H1 (cell line): Measurements from ENCODE around the gene BTBD16. TPM values are rescaled to one million over a fixed set of nuclear protein-coding genes. Genes with fewer than 3 reads are reported as not detected.

ENCODE experiments used
- CTCF ChIA-PET: fragments of 300-600 bp; sonication (Branson Sonifier 250); formaldehyde crosslinking; loops from one replicate; lab custom pipeline; 2021; ENCODE audit not compliant: partially characterized antibody; lab: Charles Lee
- POLR2A ChIA-PET: fragments of 300-600 bp; sonication (Branson Sonifier 250); formaldehyde crosslinking; loops from one replicate; lab custom pipeline; 2021; ENCODE audit warnings: inconsistent platforms; ENCODE audit not compliant: partially characterized antibody; lab: Charles Lee
- DNase-seq, 2 experiments: peaks; one replicate each; pipeline versions ENCODE4 v3.0.0 to v3.0.0-alpha.2; 2010 to 2022; ENCODE audit warnings: low spot score in 2 of 2, low read depth in 1 of 2, mixed read lengths in 1 of 2
- FAIRE-seq: peaks from 2 replicates; lab custom pipeline; 2011; peaks lifted over from hg19 to GRCh38; lab: Jason Lieb, UNC
- H2AFZ ChIP-seq: 2 replicates; pipeline ENCODE4 v1.8.1; 2012; ENCODE audit warnings: low read length, inconsistent platforms
- H2AK5ac ChIP-seq: 2 replicates; pipeline ENCODE4 v1.6.1; 2013; ENCODE audit warnings: low read depth, low read length
- H2BK120ac ChIP-seq: replicated peaks from 2 replicates; pipeline ENCODE3; 2013; ENCODE audit warnings: low read depth, low read length, inconsistent platforms
- H2BK12ac ChIP-seq: 2 replicates; pipeline ENCODE4 v1.6.1; 2013; ENCODE audit warnings: low read depth, low read length
- H2BK15ac ChIP-seq: 2 replicates; pipeline ENCODE4 v1.6.1; 2013; ENCODE audit warnings: low read length
- H2BK20ac ChIP-seq: 2 replicates; pipeline ENCODE4 v1.6.1; 2013; ENCODE audit warnings: low read length
- H2BK5ac ChIP-seq: 2 replicates; pipeline ENCODE4 v1.6.1; 2013; ENCODE audit warnings: low read depth, low read length
- H3K14ac ChIP-seq: 2 replicates; pipeline ENCODE4 v1.6.1; 2013; ENCODE audit warnings: inconsistent platforms; ENCODE audit not compliant: insufficient read length
- H3K18ac ChIP-seq: 2 replicates; pipeline ENCODE4 v1.6.1; 2013; ENCODE audit warnings: low read length; ENCODE audit errors: extremely low read depth
- H3K23ac ChIP-seq: 2 replicates; pipeline ENCODE4 v1.6.1; 2013; ENCODE audit warnings: inconsistent platforms; ENCODE audit not compliant: insufficient read length
- H3K23me2 ChIP-seq: 2 replicates; pipeline ENCODE4 v1.6.1; 2013; ENCODE audit warnings: low read depth, low read length
- H3K27ac ChIP-seq: 2 replicates; pipeline ENCODE4 v1.6.1; 2011; ENCODE audit warnings: low read depth, low read length, inconsistent platforms
- H3K27me3 ChIP-seq, 4 experiments: replicated peaks in 1 of 4; 1 replicate in 1 of 4; 2 replicates in 3 of 4; pipeline versions ENCODE4 v1.6.1 to v1.8.1; 2011 to 2013; ENCODE audit warnings: low read length in 3 of 4, mild to moderate bottlenecking in 3 of 4, inconsistent platforms in 2 of 4, mixed read lengths in 2 of 4, moderate library complexity in 1 of 4; ENCODE audit not compliant: control insufficient read depth in 3 of 4, insufficient read depth in 3 of 4; ENCODE audit errors: extremely low read depth in 1 of 4
- H3K36me3 ChIP-seq, 4 experiments: 2 replicates each; pipeline versions ENCODE4 v1.6.1 to v1.8.1; 2011 to 2013; ENCODE audit warnings: mild to moderate bottlenecking in 4 of 4, low read length in 3 of 4, moderate library complexity in 2 of 4, control low read depth in 1 of 4, inconsistent platforms in 1 of 4; ENCODE audit not compliant: insufficient read depth in 4 of 4, control insufficient read depth in 2 of 4
- H3K4ac ChIP-seq: replicated peaks from 2 replicates; pipeline ENCODE3; 2013; ENCODE audit warnings: low read length, low read depth, mixed read lengths, inconsistent platforms; ENCODE audit not compliant: insufficient read length
- H3K4me1 ChIP-seq, 4 experiments: replicated peaks in 1 of 4; 1 replicate in 1 of 4; 2 replicates in 3 of 4; pipeline versions ENCODE4 v1.6.1 to v1.8.1; 2011 to 2013; ENCODE audit warnings: low read length in 3 of 4, inconsistent platforms in 2 of 4, mixed read lengths in 1 of 4; ENCODE audit not compliant: insufficient read depth in 4 of 4, control insufficient read depth in 3 of 4
- H3K4me2 ChIP-seq, 2 experiments: 2 replicates each; pipeline versions ENCODE4 v1.6.1 to v1.8.1; 2011 to 2013; ENCODE audit warnings: low read depth in 2 of 2, low read length in 2 of 2, control low read depth in 1 of 2, inconsistent platforms in 1 of 2, mild to moderate bottlenecking in 1 of 2; ENCODE audit not compliant: insufficient read depth in 1 of 2
- H3K4me3 ChIP-seq, 4 experiments: fragments of 200-600, 300-600 bp in 1 of 4; sonication (generic), shearing (Covaris generic), sonication (Bioruptor Twin) in 1 of 4; 2 replicates each; pipeline versions ENCODE4 v1.5.1 to v1.8.1; 2011 to 2016; ENCODE audit warnings: low read length in 4 of 4, low read depth in 3 of 4, control low read depth in 2 of 4, inconsistent platforms in 2 of 4, mild to moderate bottlenecking in 2 of 4, mixed read lengths in 1 of 4, moderate library complexity in 1 of 4; ENCODE audit not compliant: insufficient read depth in 2 of 4; ENCODE audit errors: extremely low read depth in 1 of 4
- H3K56ac ChIP-seq: replicated peaks from 2 replicates; pipeline ENCODE3; 2013; ENCODE audit warnings: low read depth, mild to moderate bottlenecking, mixed read lengths, low read length, inconsistent platforms; ENCODE audit not compliant: insufficient read length
- H3K79me1 ChIP-seq: 2 replicates; pipeline ENCODE4 v1.6.1; 2013; ENCODE audit warnings: low read depth, low read length, control low read depth
- H3K79me2 ChIP-seq, 2 experiments: 2 replicates each; pipeline versions ENCODE4 v1.6.1 to v1.8.1; 2012 to 2013; ENCODE audit warnings: low read length in 2 of 2, mild to moderate bottlenecking in 2 of 2, inconsistent platforms in 1 of 2; ENCODE audit not compliant: insufficient read depth in 2 of 2, control insufficient read depth in 1 of 2
- H3K9ac ChIP-seq, 4 experiments: replicated peaks in 1 of 4; 1 replicate in 1 of 4; 2 replicates in 3 of 4; pipeline versions ENCODE4 v1.6.1 to v1.8.1; 2011 to 2013; ENCODE audit warnings: low read depth in 3 of 4, low read length in 3 of 4, control low read depth in 2 of 4, mild to moderate bottlenecking in 2 of 4, moderate library complexity in 2 of 4, inconsistent platforms in 1 of 4; ENCODE audit errors: extremely low read depth in 1 of 4
- H3K9me3 ChIP-seq, 2 experiments: 2 replicates each; pipeline versions ENCODE4 v1.6.1 to v1.8.1; 2012 to 2013; ENCODE audit warnings: mild to moderate bottlenecking in 2 of 2, moderate library complexity in 2 of 2, control low read depth in 1 of 2, inconsistent platforms in 1 of 2, low read depth in 1 of 2, low read length in 1 of 2, mixed read lengths in 1 of 2; ENCODE audit not compliant: insufficient read depth in 2 of 2
- H4K20me1 ChIP-seq, 2 experiments: replicated peaks in 1 of 2; 2 replicates each; pipeline versions ENCODE3 to v1.8.1; 2011 to 2013; ENCODE audit warnings: inconsistent platforms in 2 of 2, low read length in 2 of 2, mild to moderate bottlenecking in 1 of 2; ENCODE audit not compliant: insufficient read depth in 2 of 2, control insufficient read depth in 1 of 2
- H4K5ac ChIP-seq: 2 replicates; pipeline ENCODE4 v1.6.1; 2013; ENCODE audit warnings: low read length, low read depth, mixed read lengths, inconsistent platforms; ENCODE audit not compliant: insufficient read length
- H4K8ac ChIP-seq: 2 replicates; pipeline ENCODE4 v1.8.0; 2013; ENCODE audit warnings: mild to moderate bottlenecking, moderate library complexity, low read length, inconsistent platforms; ENCODE audit not compliant: insufficient read depth; ENCODE audit errors: extremely low read depth
- H4K91ac ChIP-seq: replicated peaks from 2 replicates; pipeline ENCODE3; 2013; ENCODE audit warnings: low read length, mixed read lengths, inconsistent platforms; ENCODE audit not compliant: insufficient read length
- CBX5 ChIP-seq: fragments of 300-800, 300-1000 bp; sonication (generic); IDR thresholded peaks from 2 replicates; pipeline ENCODE4 v1.7.1; 2016; ENCODE audit warnings: antibody characterized with exemption, low read length, low read depth
- CEBPB ChIP-seq: IDR thresholded peaks from 2 replicates; pipeline ENCODE4 v1.6.1; 2012; ENCODE audit warnings: low read depth, low read length
- CHD2 ChIP-seq: IDR thresholded peaks from 2 replicates; pipeline ENCODE4 v1.6.1; 2012; ENCODE audit warnings: low read length, improper control_type of control experiment
- CTBP2 ChIP-seq: IDR thresholded peaks from 2 replicates; pipeline ENCODE4 v1.7.0; 2011; ENCODE audit warnings: borderline replicate concordance, mild to moderate bottlenecking, moderate library complexity, mixed read lengths, low read length; ENCODE audit not compliant: insufficient read depth, insufficient read length
- EP300 ChIP-seq, 2 experiments: IDR thresholded peaks; 1 replicate in 1 of 2; 2 replicates in 1 of 2; pipeline ENCODE4 v1.6.1; 2011 to 2012; ENCODE audit warnings: low read depth in 2 of 2, low read length in 2 of 2, mild to moderate bottlenecking in 2 of 2, borderline replicate concordance in 1 of 2, inconsistent platforms in 1 of 2, moderate library complexity in 1 of 2
- NANOG ChIP-seq: IDR thresholded peaks from 2 replicates; pipeline ENCODE4 v1.6.1; 2011; ENCODE audit warnings: low read length, low read depth, mild to moderate bottlenecking, inconsistent platforms; ENCODE audit not compliant: insufficient read depth, poor library complexity, severe bottlenecking
- POU5F1 ChIP-seq: IDR thresholded peaks from 2 replicates; pipeline ENCODE4 v1.6.1; 2011; ENCODE audit warnings: low read depth, mild to moderate bottlenecking, low read length, moderate library complexity
- SUZ12 ChIP-seq: fragments of 200-600 bp; sonication (generic); IDR thresholded peaks from 2 replicates; pipeline ENCODE4 v1.6.1; 2012; ENCODE audit warnings: mild to moderate bottlenecking, inconsistent platforms, low read length, moderate library complexity, mixed read lengths
- TAF1 ChIP-seq: IDR thresholded peaks from 2 replicates; pipeline ENCODE4 v1.6.1; 2011; ENCODE audit warnings: mild to moderate bottlenecking, low read depth, low read length
- TCF12 ChIP-seq: IDR thresholded peaks from 2 replicates; pipeline ENCODE4 v1.6.1; 2011; ENCODE audit warnings: low read depth, mild to moderate bottlenecking, low read length
- WGBS, 2 experiments: shearing (Covaris generic) in 1 of 2; methylation state at CpG; one replicate each; pipeline versions ENCODE4 v1.1.6 to v1.1.7; 2013 to 2015; ENCODE audit warnings: low lambda C conversion rate in 2 of 2, mixed read lengths in 2 of 2, inconsistent platforms in 1 of 2, low coverage in 1 of 2, missing lambda C conversion rate in 1 of 2; ENCODE audit not compliant: insufficient replicate concordance in 2 of 2, insufficient coverage in 1 of 2, insufficient read length in 1 of 2; ENCODE audit errors: extremely low coverage in 1 of 2, missing lambda C conversion rate in 1 of 2; 5-methylcytosine and 5-hydroxymethylcytosine counted together
- polyA plus RNA-seq, 7 experiments: library from polyadenylated mRNA; depleted of rRNA in 3 of 7; stranded (reverse) in 5 of 7; unstranded in 2 of 7; fragments of >200 nt in 5 of 7; fragments of 200-250 nt in 2 of 7; gene quantifications; 1 replicate in 5 of 7; 2 replicates in 1 of 7; 4 replicates in 1 of 7; pipeline versions ENCODE4 v1.2.1 to v1.2.3, GENCODE V29; 2011 to 2013; ENCODE audit warnings: missing spikeins in 2 of 7, mixed read lengths in 2 of 7
- total RNA-seq: library from RNA; stranded (reverse); fragmentation: NEBNext Ultra II Directional; extraction: Animal tissue kit (Norgen Biotek cat#: 25700); gene quantifications from 2 replicates; pipeline ENCODE4 v1.2.1, GENCODE V29; 2021

The BTBD16 gene
- total and polyA plus RNA-seq, 2 of the 8 experiments (the other 6 are each of a cell fraction or from before 2014, with no cell fraction given), result 0.05 TPM; not detected in 1

DNA sequence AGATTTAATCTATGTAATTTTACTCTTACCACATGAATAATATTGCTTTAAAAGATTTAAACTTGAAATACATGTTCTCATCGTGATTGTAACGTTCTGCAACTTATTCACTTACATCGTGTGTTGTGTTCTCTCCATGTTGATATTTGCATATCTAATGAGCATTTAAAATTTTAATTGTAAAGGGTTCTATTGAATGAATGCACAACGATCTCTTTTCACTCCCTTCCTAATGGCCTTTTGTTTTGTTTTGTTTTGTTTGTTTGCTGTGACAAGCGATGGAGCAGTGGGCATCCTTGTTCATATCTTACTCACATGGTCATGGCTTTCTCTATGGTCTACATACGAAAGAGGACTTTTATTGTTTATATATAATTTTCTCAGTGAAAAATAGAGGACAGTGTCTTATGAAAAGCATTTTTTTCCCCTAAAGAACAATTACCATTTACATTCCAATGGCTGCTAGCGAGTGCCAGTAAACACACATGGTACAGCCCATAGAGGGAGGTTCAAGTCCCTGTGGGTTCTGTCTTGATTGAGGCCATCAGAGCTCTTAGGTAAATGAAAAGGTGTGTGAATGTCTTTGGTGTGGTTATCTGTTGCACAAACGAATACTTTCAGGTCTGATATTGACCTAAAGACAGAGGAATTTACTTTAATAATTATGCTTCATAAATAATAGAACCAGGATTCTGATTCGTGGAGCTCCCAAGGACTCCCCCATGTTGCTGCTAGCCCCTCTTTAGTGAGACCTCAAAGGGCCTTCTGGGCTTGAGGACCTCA, 32.4 kb downstream of the BTBD16 start:
- 86% methylated on average over 9 of the region's 9 CpGs; no CpG with 5 or more reads in 1 of the 2 experiments for WGBS, 2 experiments
- no peaks in the 10 kb centered on the region for H3K27me3 ChIP-seq
- H2BK12ac ChIP-seq, result no peak overlapping the region
- H3K4me1 ChIP-seq, result peaks cover 0 to 5% (median 2%) of the 10 kb centered on the region in 4 experiments; a peak in 6 of 7 replicates
- H3K4ac ChIP-seq, result no peak overlapping the region
- H3K9me3 ChIP-seq, result no peaks in the 10 kb centered on the region
- no peak overlapping the region for H3K27ac ChIP-seq
- FAIRE-seq (no peak), DNase-seq (no peak)
- H3K4me3 ChIP-seq, result no peak overlapping the region
- H2BK15ac ChIP-seq, result no peak overlapping the region
- no peaks in the 10 kb centered on the region for H3K79me1 ChIP-seq
- no peak overlapping the region for H2BK120ac ChIP-seq
- H4K20me1 ChIP-seq, result no peaks in the 10 kb centered on the region
- H3K9ac ChIP-seq, result no peak overlapping the region
- no peak overlapping the region for H4K5ac ChIP-seq
- no peaks in the 10 kb centered on the region for H3K79me2 ChIP-seq
- ChIA-PET CTCF (interaction anchor here (0.8 to 2.5 kb wide), 7 partner anchors 20 to 400 kb away, joined by 3 to 31 read pairs (median 6); no protein-coding TSS in a partner anchor), POLR2A (no interaction called here)
- H3K4me2 ChIP-seq, result no peak overlapping the region
- no peak overlapping the region for H3K56ac ChIP-seq
- H4K91ac ChIP-seq, result no peak overlapping the region
- H4K8ac ChIP-seq, result no peak overlapping the region
- no peak overlapping the region for H3K18ac ChIP-seq
- H3K23me2 ChIP-seq, result no peaks in the 10 kb centered on the region
- H3K36me3 ChIP-seq, result no peaks in the 10 kb centered on the region
- no peak overlapping the region for H2AFZ ChIP-seq
- H3K23ac ChIP-seq, result no peak overlapping the region
- H2AK5ac ChIP-seq, result no peak overlapping the region
- no peak overlapping the region for H2BK20ac ChIP-seq
- no peak overlapping the region for H2BK5ac ChIP-seq
- H3K14ac ChIP-seq, result no peak overlapping the region
- TF ChIP-seq EP300 (IDR thresholded peaks at IDR 0.05; ENCODE audit: borderline replicate concordance in 1 of 2, low read depth in 2 of 2, low read length in 2 of 2) (no peak), CHD2 (no peak), TAF1 (no peak), CBX5 (no peak), SUZ12 (no peak), POU5F1 (no peak), NANOG (no peak), TCF12 (no peak), CEBPB (no peak), CTBP2 (no peak)
